ENCODE measurements around the gene TCF4. TPM values are rescaled to one million over a fixed set of nuclear protein-coding genes. Genes with fewer than 3 reads are reported as not detected.

Gene TCF4
- polyA plus RNA-seq, 1 of the 3 experiments (the other 2 are of a cell fraction): 39.1 TPM

DNA sequence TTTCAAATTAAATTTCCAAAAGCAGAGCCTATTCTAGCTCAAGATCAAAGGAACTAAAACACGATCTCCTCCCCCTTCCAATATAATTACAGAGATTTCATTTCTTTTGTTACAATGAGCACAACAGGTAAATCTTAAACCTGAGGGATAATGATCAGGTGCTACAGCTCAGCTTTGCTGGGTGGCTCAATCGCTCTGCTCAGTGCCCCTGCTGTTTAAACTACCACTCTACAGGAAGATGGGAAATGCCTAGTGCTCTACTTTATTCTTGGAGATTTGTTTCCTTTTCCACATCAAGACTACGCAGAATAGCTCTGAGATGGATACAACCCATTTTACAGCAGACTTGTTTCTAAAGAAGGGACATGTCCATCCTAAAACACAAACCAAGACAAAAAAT is 162.3 kb downstream of the TCF4 start:
- no peak overlapping the region for H2AFZ ChIP-seq (ENCODE audit: low read depth)
- H3K4me3 ChIP-seq (ENCODE audit: low read depth in 2 of 2, low read length in 1 of 2): no peak overlapping the region
- no peaks in the 10 kb centered on the region for H3K9me2 ChIP-seq
- no peak for DNase-seq
- peaks cover 57% of the 10 kb centered on the region for H3K79me2 ChIP-seq (ENCODE audit: insufficient read depth)
- ChIA-PET CTCF (interaction anchor here (0.9 to 5.3 kb wide), 4 partner anchors 10 to 161 kb away, joined by 3 to 29 read pairs (median 3); no protein-coding TSS in a partner anchor), POLR2A (no interaction called here)
- H3K27me3 ChIP-seq (ENCODE audit: insufficient read depth): no peaks in the 10 kb centered on the region
- H3K9me3 ChIP-seq: no peaks in the 10 kb centered on the region
- TF ChIP-seq NRF1 (IDR thresholded peaks at IDR 0.05; ENCODE audit: low read depth, low read length) (no peak), MEF2A (IDR thresholded peaks at IDR 0.05; ENCODE audit: borderline replicate concordance, low read depth) (no peak), RAD21 (IDR thresholded peaks at IDR 0.05; ENCODE audit: low read length) (no peak), CHD2 (IDR thresholded peaks at IDR 0.05; ENCODE audit: low read length, partially characterized antibody) (no peak), TAF1 (IDR thresholded peaks at IDR 0.05; ENCODE audit: borderline replicate concordance, low read depth, low read length) (no peak), SMC3 (IDR thresholded peaks at IDR 0.05; ENCODE audit: low read depth, low read length) (no peak), RCOR1 (IDR thresholded peaks at IDR 0.05; ENCODE audit: low read length) (no peak), TCF12 (IDR thresholded peaks at IDR 0.05) (no peak), FOXM1 (IDR thresholded peaks at IDR 0.05; ENCODE audit: low read depth) (no peak), GABPA (IDR thresholded peaks at IDR 0.05; ENCODE audit: low read depth) (no peak), EZH2phosphoT487 (IDR thresholded peaks at IDR 0.05; ENCODE audit: borderline replicate concordance, low read depth) (no peak), POLR2AphosphoS5 (IDR thresholded peaks at IDR 0.05; ENCODE audit: low read depth, low read length) (no peak), ELF1 (IDR thresholded peaks at IDR 0.05) (no peak)
- TF ChIP-seq, protein P1, sequence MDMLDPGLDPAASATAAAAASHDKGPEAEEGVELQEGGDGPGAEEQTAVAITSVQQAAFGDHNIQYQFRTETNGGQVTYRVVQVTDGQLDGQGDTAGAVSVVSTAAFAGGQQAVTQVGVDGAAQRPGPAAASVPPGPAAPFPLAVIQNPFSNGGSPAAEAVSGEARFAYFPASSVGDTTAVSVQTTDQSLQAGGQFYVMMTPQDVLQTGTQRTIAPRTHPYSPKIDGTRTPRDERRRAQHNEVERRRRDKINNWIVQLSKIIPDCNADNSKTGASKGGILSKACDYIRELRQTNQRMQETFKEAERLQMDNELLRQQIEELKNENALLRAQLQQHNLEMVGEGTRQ (IDR thresholded peaks at IDR 0.05; ENCODE audit: borderline replicate concordance, low read depth, low read length): no peak
- TF ChIP-seq, protein P2, sequence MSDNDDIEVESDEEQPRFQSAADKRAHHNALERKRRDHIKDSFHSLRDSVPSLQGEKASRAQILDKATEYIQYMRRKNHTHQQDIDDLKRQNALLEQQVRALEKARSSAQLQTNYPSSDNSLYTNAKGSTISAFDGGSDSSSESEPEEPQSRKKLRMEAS (IDR thresholded peaks at IDR 0.05; ENCODE audit: low read depth): no peak
- TF ChIP-seq, protein P3, sequence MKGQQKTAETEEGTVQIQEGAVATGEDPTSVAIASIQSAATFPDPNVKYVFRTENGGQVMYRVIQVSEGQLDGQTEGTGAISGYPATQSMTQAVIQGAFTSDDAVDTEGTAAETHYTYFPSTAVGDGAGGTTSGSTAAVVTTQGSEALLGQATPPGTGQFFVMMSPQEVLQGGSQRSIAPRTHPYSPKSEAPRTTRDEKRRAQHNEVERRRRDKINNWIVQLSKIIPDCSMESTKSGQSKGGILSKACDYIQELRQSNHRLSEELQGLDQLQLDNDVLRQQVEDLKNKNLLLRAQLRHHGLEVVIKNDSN (IDR thresholded peaks at IDR 0.05; ENCODE audit: borderline replicate concordance, low read depth): no peak
- peaks cover 0 to 2% of the 10 kb centered on the region in 2 experiments for H3K36me3 ChIP-seq (replicated peaks in 1 of 2; ENCODE audit: control insufficient read depth in 1 of 2, insufficient read depth in 2 of 2, low read length in 1 of 2)
- peaks cover 20 to 30% of the 10 kb centered on the region in 2 experiments; a peak in 3 of 4 replicates for H3K4me1 ChIP-seq (ENCODE audit: control insufficient read depth in 1 of 2, insufficient read depth in 2 of 2, low read depth in 1 of 2, low read length in 1 of 2)
- H3F3A ChIP-seq (replicated peaks; ENCODE audit: insufficient read depth): no peaks in the 10 kb centered on the region
- H3K27ac ChIP-seq (ENCODE audit: low read depth in 2 of 2, low read length in 1 of 2): no peak overlapping the region
- no peak overlapping the region for H3K9ac ChIP-seq
- WGBS (ENCODE audit: low lambda C conversion rate): 91% methylated on average over 3 of the region's 3 CpGs
- no peaks in the 10 kb centered on the region for H4K20me1 ChIP-seq (ENCODE audit: insufficient read depth)
- no peak overlapping the region for H3K4me2 ChIP-seq

DNA sequence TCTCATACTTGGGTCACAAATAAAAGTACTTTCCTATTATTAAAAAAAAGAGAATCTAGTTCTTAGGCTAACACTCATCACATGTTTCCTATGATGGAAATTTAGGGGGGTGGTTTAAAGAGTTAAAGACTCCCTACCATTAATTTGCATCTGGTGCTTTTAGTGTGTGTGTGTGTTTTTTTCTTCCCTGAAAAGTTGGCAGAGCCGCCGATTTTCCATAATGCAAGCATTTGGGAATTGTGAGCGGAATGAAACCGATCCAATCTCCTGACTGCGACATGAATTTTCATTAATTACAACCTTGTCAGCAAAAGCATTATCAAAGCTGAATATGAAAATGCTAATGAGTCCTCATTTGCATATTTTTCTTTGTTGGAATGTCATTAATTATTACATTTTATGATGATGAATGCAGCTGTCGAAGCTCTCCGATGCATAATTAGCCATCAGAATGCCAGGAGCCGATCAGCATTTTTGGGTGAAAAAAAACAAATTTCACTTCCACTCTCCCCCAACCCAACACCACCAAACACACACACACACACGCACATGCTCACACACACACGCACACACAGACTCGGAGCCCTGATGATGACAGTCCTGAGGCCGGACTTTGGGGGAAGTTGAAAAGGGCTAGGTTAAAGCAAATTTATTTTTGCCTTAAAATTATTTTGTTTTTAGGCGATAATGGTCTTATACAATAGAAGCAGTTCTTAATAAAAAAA is 165.4 kb downstream of the TCF4 start:
- Histone ChIP-seq H2AFZ (ENCODE audit: low read depth) (no peak overlapping the region), H3K27ac (ENCODE audit: low read depth in 2 of 2, low read length in 1 of 2) (peak overlapping the region; percentile 3 to 67; a peak in 3 of 4 replicates), H3K36me3 (replicated peaks in 1 of 2; ENCODE audit: control insufficient read depth in 1 of 2, insufficient read depth in 2 of 2, low read length in 1 of 2) (no peaks in the 10 kb centered on the region), H3K9me2 (no peaks in the 10 kb centered on the region), H4K20me1 (ENCODE audit: insufficient read depth) (no peaks in the 10 kb centered on the region), H3K9ac (peak overlapping the region; percentile 23; the same call in 1 of the 2 replicates), H3K4me1 (ENCODE audit: control insufficient read depth in 1 of 2, insufficient read depth in 2 of 2, low read depth in 1 of 2, low read length in 1 of 2) (peaks cover 29 to 34% of the 10 kb centered on the region in 2 experiments; a peak in 3 of 4 replicates), H3K9me3 (no peaks in the 10 kb centered on the region), H3K4me2 (peak overlapping the region; percentile 73), H3K4me3 (ENCODE audit: low read depth in 2 of 2, low read length in 1 of 2) (peak overlapping the region; percentile 42 to 55), H3K27me3 (ENCODE audit: insufficient read depth) (no peaks in the 10 kb centered on the region), H3K79me2 (ENCODE audit: insufficient read depth) (peaks cover 68% of the 10 kb centered on the region), H3F3A (replicated peaks; ENCODE audit: insufficient read depth) (no peaks in the 10 kb centered on the region)
- POLR2A ChIA-PET: no interaction called here
- WGBS (ENCODE audit: low lambda C conversion rate): 27% methylated on average over 13 of the region's 13 CpGs
- no peak for TF ChIP-seq EP300 (IDR thresholded peaks at IDR 0.05; ENCODE audit: borderline replicate concordance in 1 of 2, low read depth in 1 of 2, low read length in 1 of 2)
- TF ChIP-seq, protein P4, sequence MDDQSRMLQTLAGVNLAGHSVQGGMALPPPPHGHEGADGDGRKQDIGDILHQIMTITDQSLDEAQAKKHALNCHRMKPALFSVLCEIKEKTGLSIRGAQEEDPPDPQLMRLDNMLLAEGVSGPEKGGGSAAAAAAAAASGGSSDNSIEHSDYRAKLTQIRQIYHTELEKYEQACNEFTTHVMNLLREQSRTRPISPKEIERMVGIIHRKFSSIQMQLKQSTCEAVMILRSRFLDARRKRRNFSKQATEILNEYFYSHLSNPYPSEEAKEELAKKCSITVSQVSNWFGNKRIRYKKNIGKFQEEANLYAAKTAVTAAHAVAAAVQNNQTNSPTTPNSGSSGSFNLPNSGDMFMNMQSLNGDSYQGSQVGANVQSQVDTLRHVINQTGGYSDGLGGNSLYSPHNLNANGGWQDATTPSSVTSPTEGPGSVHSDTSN (IDR thresholded peaks at IDR 0.05): peak; percentile 16; the same call in 1 of the 2 replicates
- peak; percentile 4; the same call in 1 of the 2 replicates for TF ChIP-seq RAD21 (IDR thresholded peaks at IDR 0.05; ENCODE audit: low read length)
- TF ChIP-seq NFIC (IDR thresholded peaks at IDR 0.05; ENCODE audit: borderline replicate concordance): peak; percentile 12; the same call in 1 of the 2 replicates
- CTCF ChIA-PET: interaction anchor here (0.9 to 1.9 kb wide), 4 partner anchors 26 to 892 kb away, joined by 3 to 5 read pairs (median 4); no protein-coding TSS in a partner anchor
- peak; percentile 50 for DNase-seq
